LNCAP (cell line): ENCODE results near the gene TNFSF15.

Experiments
- CTCF ChIP-seq: fragments of 450-650 bp; IDR thresholded peaks from 2 replicates; pipeline ENCODE4 v1.5.1; 2017; ENCODE audit warnings: mild to moderate bottlenecking

TNFSF15 gene

GRCh38 chr9:114810614-114811013, 4.8 kb upstream of the TNFSF15 start:
- no peak for TF ChIP-seq CTCF

GRCh38 chr9:114806526-114806900, 674 bp upstream of the TNFSF15 start:
- TF ChIP-seq CTCF = no peak

- no peak for TF ChIP-seq CTCF
Measured at GRCh38 chr9:114804505-114804904, 1.3 kb downstream of the TNFSF15 start.

GRCh38 chr9:114803479-114804265, 2.2 kb downstream of the TNFSF15 start:
- no peak for TF ChIP-seq CTCF

GRCh38 chr9:114799925-114800324, 5.9 kb downstream of the TNFSF15 start:
- TF ChIP-seq CTCF = no peak

- no peak for TF ChIP-seq CTCF
Measured at GRCh38 chr9:114799441-114799840, 6.4 kb downstream of the TNFSF15 start.

GRCh38 chr9:114798780-114799427, 6.9 kb downstream of the TNFSF15 start:
- TF ChIP-seq CTCF = no peak
